OCI-LY7 (cell line): ENCODE data around the gene NEURL2. TPM values are rescaled to one million over a fixed set of nuclear protein-coding genes. Genes with fewer than 3 reads are reported as not detected.

ENCODE experiments used
- BruUV-seq: library from RNA; stranded (reverse); fragments of 400-500 nt; replicated peaks from 2 replicates; lab custom pipeline; 2021; lab: Mats Ljungman, UMichigan
- CTCF ChIA-PET: fragments of 300-600 bp; sonication (Branson Sonifier 250); formaldehyde crosslinking; loops from one replicate; lab custom pipeline; 2022; ENCODE audit warnings: antibody characterized with exemption; ENCODE audit not compliant: unreplicated experiment; lab: Charles Lee
- POLR2A ChIA-PET: fragments of 300-600 bp; sonication (Branson Sonifier 250); formaldehyde crosslinking; loops from one replicate; lab custom pipeline; 2022; ENCODE audit warnings: antibody characterized with exemption; lab: Charles Lee
- DNase-seq: peaks from one replicate; pipeline ENCODE4 v3.0.0-alpha.2; 2015; ENCODE audit warnings: low spot score
- H2AFZ ChIP-seq: fragments of 200-600 bp; sonication (generic), shearing (Covaris generic); 2 replicates; pipeline ENCODE4 v1.6.1; 2014; ENCODE audit warnings: mild to moderate bottlenecking, antibody characterized with exemption, low read length, moderate library complexity
- H3K27ac ChIP-seq: fragments of 200-600 bp; sonication (generic); 2 replicates; pipeline ENCODE4 v1.5.1; 2014; ENCODE audit warnings: mixed run types, low read depth, mild to moderate bottlenecking, moderate library complexity, low read length, inconsistent platforms; ENCODE audit not compliant: poor library complexity, severe bottlenecking
- H3K36me3 ChIP-seq: fragments of 200-600 bp; sonication (generic); 2 replicates; pipeline ENCODE4 v1.6.1; 2014; ENCODE audit warnings: mild to moderate bottlenecking, antibody characterized with exemption, low read length, moderate library complexity, mixed read lengths; ENCODE audit not compliant: insufficient read depth
- H3K4me1 ChIP-seq: fragments of 200-600 bp; sonication (generic); 2 replicates; pipeline ENCODE4 v1.5.1; 2014; ENCODE audit warnings: mild to moderate bottlenecking, low read length; ENCODE audit not compliant: insufficient read depth, poor library complexity, severe bottlenecking
- H3K4me2 ChIP-seq: fragments of 200-600 bp; sonication (generic); 2 replicates; pipeline ENCODE4 v1.6.1; 2014; ENCODE audit warnings: mild to moderate bottlenecking, low read length
- H3K4me3 ChIP-seq: fragments of 200-600 bp; sonication (generic); 2 replicates; pipeline ENCODE4 v1.5.1; 2014; ENCODE audit warnings: mild to moderate bottlenecking, low read depth, low read length; ENCODE audit not compliant: poor library complexity, severe bottlenecking
- H3K79me2 ChIP-seq: fragments of 200-600 bp; sonication (generic); 2 replicates; pipeline ENCODE4 v1.6.1; 2016; ENCODE audit warnings: low read depth, mild to moderate bottlenecking, low read length, moderate library complexity, mixed read lengths; ENCODE audit not compliant: insufficient read depth
- H3K9me2 ChIP-seq: fragments of 200-600 bp; sonication (generic); 2 replicates; pipeline ENCODE4 v1.6.1; 2016; ENCODE audit warnings: mild to moderate bottlenecking, low read length, mixed read lengths; ENCODE audit not compliant: insufficient read depth
- H3K9me3 ChIP-seq: fragments of 200-600 bp; sonication (generic); 2 replicates; pipeline ENCODE4 v1.6.1; 2014; ENCODE audit warnings: mild to moderate bottlenecking, mixed run types, low read length, mixed read lengths
- H4K20me1 ChIP-seq: fragments of 200-600 bp; sonication (generic); 2 replicates; pipeline ENCODE4 v1.6.1; 2014; ENCODE audit warnings: mild to moderate bottlenecking, antibody characterized with exemption, low read length, moderate library complexity, mixed read lengths; ENCODE audit not compliant: insufficient read depth
- EZH2phosphoT487 ChIP-seq: fragments of 200-600 bp; sonication (generic); IDR thresholded peaks from 2 replicates; pipeline ENCODE4 v1.6.1; 2018; ENCODE audit warnings: low read depth, borderline replicate concordance, mild to moderate bottlenecking, mixed run types, antibody characterized with exemption, low read length, moderate library complexity, mixed read lengths
- intact Hi-C: fragments of 100-400 bp; cut with micrococcal nuclease; formaldehyde crosslinking; loops from one replicate; pipeline ENCODE4 v1.10.0; 2022; ENCODE audit not compliant: unreplicated experiment
- total RNA-seq, 2 experiments: library from RNA; depleted of rRNA in 1 of 2; stranded (reverse); fragments of >200 nt in 1 of 2; shearing (Covaris generic) in 1 of 2; gene quantifications; 2 replicates each; pipeline ENCODE4 v1.2.3, GENCODE V29; 2014 to 2022
- TF ChIP-seq, protein P1 (sequence below): fragments of 200-600 bp; sonication (generic); conservative IDR thresholded peaks from 2 replicates; pipeline ENCODE4 v1.5.1; 2014; ENCODE audit warnings: mild to moderate bottlenecking, antibody characterized with exemption, low read length, moderate library complexity, mixed read lengths

The NEURL2 gene
- total RNA-seq, 2 experiments from 2014 or later: 9.9 to 10.7 TPM

DNA sequence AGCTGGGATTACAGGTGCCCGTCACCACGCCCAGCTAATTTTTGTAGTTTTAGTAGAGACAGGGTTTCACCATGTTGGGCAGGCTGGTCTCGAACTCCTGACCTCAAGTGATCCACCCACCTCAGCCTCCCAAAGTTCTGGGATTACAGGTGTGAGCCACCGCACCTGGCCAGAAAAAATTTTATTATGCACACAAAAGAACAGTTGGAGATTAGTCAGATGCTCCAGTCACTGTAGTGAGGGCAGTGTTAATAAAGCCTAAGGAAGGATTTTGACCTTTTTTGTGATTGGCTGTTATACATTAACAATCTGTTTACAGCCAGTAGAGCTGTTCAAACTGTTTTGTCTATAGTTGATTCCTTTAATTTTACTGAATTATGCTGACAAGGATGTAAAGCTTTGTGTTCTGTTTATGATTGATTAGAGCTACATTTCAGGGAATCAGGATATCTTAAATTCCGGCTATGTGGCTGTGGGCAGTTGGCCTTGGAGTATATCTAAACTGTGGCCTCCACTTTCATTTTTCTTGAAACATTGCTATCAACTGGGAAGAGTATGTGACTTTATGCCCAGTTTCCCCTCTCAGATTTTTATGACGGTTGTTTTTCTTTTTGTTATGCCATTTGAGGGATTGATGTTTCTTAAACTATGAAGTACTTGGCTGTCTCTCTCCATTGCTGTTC, 23.7 kb downstream of the NEURL2 start:
- H3K9me2 ChIP-seq: no peaks in the 10 kb centered on the region
- BruUV-seq: no TSS peak
- CTCF ChIA-PET: no interaction called here
- no peaks in the 10 kb centered on the region for H3K9me3 ChIP-seq
- intact Hi-C loops: no loop called here
- H4K20me1 ChIP-seq: no peaks in the 10 kb centered on the region
- no peak for TF ChIP-seq EZH2phosphoT487
- TF ChIP-seq, protein P1, sequence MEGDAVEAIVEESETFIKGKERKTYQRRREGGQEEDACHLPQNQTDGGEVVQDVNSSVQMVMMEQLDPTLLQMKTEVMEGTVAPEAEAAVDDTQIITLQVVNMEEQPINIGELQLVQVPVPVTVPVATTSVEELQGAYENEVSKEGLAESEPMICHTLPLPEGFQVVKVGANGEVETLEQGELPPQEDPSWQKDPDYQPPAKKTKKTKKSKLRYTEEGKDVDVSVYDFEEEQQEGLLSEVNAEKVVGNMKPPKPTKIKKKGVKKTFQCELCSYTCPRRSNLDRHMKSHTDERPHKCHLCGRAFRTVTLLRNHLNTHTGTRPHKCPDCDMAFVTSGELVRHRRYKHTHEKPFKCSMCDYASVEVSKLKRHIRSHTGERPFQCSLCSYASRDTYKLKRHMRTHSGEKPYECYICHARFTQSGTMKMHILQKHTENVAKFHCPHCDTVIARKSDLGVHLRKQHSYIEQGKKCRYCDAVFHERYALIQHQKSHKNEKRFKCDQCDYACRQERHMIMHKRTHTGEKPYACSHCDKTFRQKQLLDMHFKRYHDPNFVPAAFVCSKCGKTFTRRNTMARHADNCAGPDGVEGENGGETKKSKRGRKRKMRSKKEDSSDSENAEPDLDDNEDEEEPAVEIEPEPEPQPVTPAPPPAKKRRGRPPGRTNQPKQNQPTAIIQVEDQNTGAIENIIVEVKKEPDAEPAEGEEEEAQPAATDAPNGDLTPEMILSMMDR: no peak
- no peak for DNase-seq
- no peaks in the 10 kb centered on the region for H3K4me1 ChIP-seq
- H3K4me2 ChIP-seq: no peak overlapping the region
- no peak overlapping the region for H2AFZ ChIP-seq
- H3K36me3 ChIP-seq: no peaks in the 10 kb centered on the region
- H3K79me2 ChIP-seq: no peaks in the 10 kb centered on the region
- no peak overlapping the region for H3K27ac ChIP-seq
- H3K4me3 ChIP-seq: no peak overlapping the region
- POLR2A ChIA-PET: interaction anchor here (1.0 kb wide), 1 partner anchor 14 kb away, joined by 4 read pairs; the partner anchor contains the start of gene ZSWIM1

DNA sequence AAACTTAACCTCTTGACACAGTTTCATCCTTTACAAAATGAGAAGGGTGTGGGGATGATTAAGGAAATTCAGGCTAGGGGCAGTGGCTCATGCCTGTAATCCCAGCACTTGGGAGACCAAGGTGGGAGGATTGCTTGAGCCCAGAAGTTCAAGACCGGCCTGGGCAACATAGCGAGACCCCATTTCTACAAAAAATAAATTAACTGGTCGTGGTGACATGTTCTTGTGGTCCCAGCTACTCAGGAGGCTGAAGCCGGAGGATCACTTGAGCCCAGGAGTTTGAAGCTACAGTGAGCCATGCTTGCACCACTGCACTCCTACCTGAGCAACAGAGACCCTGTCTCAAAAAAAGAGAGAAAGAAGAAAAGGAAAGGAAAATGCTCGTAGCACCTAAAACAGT, 24.6 kb downstream of the NEURL2 start:
- Histone ChIP-seq H3K9me2 (no peaks in the 10 kb centered on the region), H4K20me1 (no peaks in the 10 kb centered on the region), H2AFZ (no peak overlapping the region), H3K4me2 (no peak overlapping the region), H3K4me3 (no peak overlapping the region), H3K27ac (no peak overlapping the region), H3K36me3 (no peaks in the 10 kb centered on the region), H3K4me1 (no peaks in the 10 kb centered on the region), H3K79me2 (no peaks in the 10 kb centered on the region), H3K9me3 (no peaks in the 10 kb centered on the region)
- DNase-seq: no peak
- TF ChIP-seq, protein P1: no peak
- no peak for TF ChIP-seq EZH2phosphoT487
- ChIA-PET POLR2A (no interaction called here), CTCF (no interaction called here)
- BruUV-seq: no TSS peak
- intact Hi-C loops: no loop called here
